K562 (cell line): ENCODE data around the gene SHF. TPM values are rescaled to one million over a fixed set of nuclear protein-coding genes. Genes with fewer than 3 reads are reported as not detected.

Experiments
- ATAC-seq: fragments of 200-7000 bp; cut with Tn5 transposase; 3 replicates; pipeline ENCODE4 v1.9.1; 2020; ENCODE audit warnings: moderate library complexity
- BruUV-seq: library from RNA; stranded (reverse); fragments of 400-500 nt; replicated peaks from 2 replicates; lab custom pipeline; 2021; lab: Mats Ljungman, UMichigan
- CTCF ChIA-PET: fragments of 300-600 bp; formaldehyde crosslinking; extraction: SDS; loops from one replicate; lab custom pipeline; 2021; ENCODE audit warnings: low intra/inter-chr PET ratio; lab: Yijun Ruan, JAX
- POLR2A ChIA-PET: fragments of 300-600, 350-650 bp; sonication (Branson Sonifier 250); formaldehyde crosslinking; extraction: SDS; loops from one replicate; lab custom pipeline; 2021; ENCODE audit warnings: antibody characterized with exemption, inconsistent platforms; lab: Yijun Ruan, JAX
- DNase-seq, 4 experiments: peaks; one replicate each; pipeline versions ENCODE4 v3.0.0 to v3.0.0-alpha.2; 2011 to 2018; ENCODE audit warnings: low spot score in 3 of 4, mixed read lengths in 3 of 4; ENCODE audit errors: extremely low read depth in 1 of 4
- FAIRE-seq: peaks from 2 replicates; lab custom pipeline; 2011; peaks lifted over from hg19 to GRCh38; lab: Jason Lieb, UNC
- H2AFZ ChIP-seq: 2 replicates; pipeline ENCODE4 v1.6.0; 2011; ENCODE audit warnings: low read depth, low read length, control low read depth, inconsistent platforms
- H3K27ac ChIP-seq: fragments of 200-600 bp; 3 replicates; pipeline ENCODE4 v1.8.0; 2011; ENCODE audit warnings: low read depth, mild to moderate bottlenecking, control low read depth, inconsistent platforms, low read length, moderate library complexity, mixed read lengths; ENCODE audit errors: extremely low read depth
- H3K27me3 ChIP-seq, 2 experiments: fragments of 300-600 bp in 1 of 2; 2 replicates in 1 of 2; 3 replicates in 1 of 2; pipeline versions ENCODE4 v1.6.0 to v1.8.0; 2011; ENCODE audit warnings: inconsistent platforms in 2 of 2, low read length in 2 of 2, mild to moderate bottlenecking in 1 of 2, mixed read lengths in 1 of 2, moderate library complexity in 1 of 2; ENCODE audit not compliant: control insufficient read depth in 2 of 2, insufficient read depth in 2 of 2
- H3K36me3 ChIP-seq: fragments of 300-600 bp; 3 replicates; pipeline ENCODE4 v1.8.0; 2011; ENCODE audit warnings: mild to moderate bottlenecking, low read length, inconsistent platforms; ENCODE audit not compliant: control insufficient read depth, insufficient read depth
- H3K4me1 ChIP-seq, 2 experiments: fragments of 200-600 bp in 1 of 2; replicated peaks in 1 of 2; 2 replicates in 1 of 2; 3 replicates in 1 of 2; pipeline versions ENCODE4 v1.5.1 to v1.8.0; 2011; ENCODE audit warnings: inconsistent platforms in 2 of 2, low read length in 2 of 2, mild to moderate bottlenecking in 1 of 2, mixed read lengths in 1 of 2, moderate library complexity in 1 of 2; ENCODE audit not compliant: control insufficient read depth in 2 of 2, insufficient read depth in 2 of 2
- H3K4me2 ChIP-seq: 2 replicates; pipeline ENCODE4 v1.6.1; 2011; ENCODE audit warnings: low read length, control low read depth, inconsistent platforms, mixed read lengths; ENCODE audit not compliant: insufficient read depth
- H3K4me3 ChIP-seq: fragments of 200-600 bp; sonication (generic), shearing (Covaris generic); 2 replicates; pipeline ENCODE4 v1.5.1; 2016; ENCODE audit warnings: control low read depth, inconsistent platforms
- H3K79me2 ChIP-seq: fragments of 200-600 bp; 3 replicates; pipeline ENCODE4 v1.8.0; 2011; ENCODE audit warnings: low read length, inconsistent platforms; ENCODE audit not compliant: control insufficient read depth, insufficient read depth
- H3K9ac ChIP-seq, 2 experiments: 2 replicates each; pipeline versions ENCODE4 v1.6.0 to v1.6.1; 2011; ENCODE audit warnings: low read depth in 2 of 2, low read length in 2 of 2, control low read depth in 1 of 2, inconsistent platforms in 1 of 2, mild to moderate bottlenecking in 1 of 2, mixed read lengths in 1 of 2; ENCODE audit not compliant: insufficient read depth in 1 of 2
- H3K9me1 ChIP-seq: one replicate; pipeline ENCODE4 v1.6.0; 2011; ENCODE audit warnings: inconsistent platforms, mild to moderate bottlenecking, low read length, moderate library complexity; ENCODE audit not compliant: control insufficient read depth, insufficient read depth
- H3K9me3 ChIP-seq: replicated peaks from 2 replicates; pipeline ENCODE4 v1.5.1; 2011; ENCODE audit warnings: low read depth, low read length, inconsistent platforms; ENCODE audit not compliant: control insufficient read depth, insufficient read depth
- H4K20me1 ChIP-seq: replicated peaks from 2 replicates; pipeline ENCODE4 v1.6.1; 2011; ENCODE audit warnings: low read length, inconsistent platforms, mixed read lengths; ENCODE audit not compliant: control insufficient read depth, insufficient read depth
- BCL6 ChIP-seq: fragments of 250-450 bp; sonication (Bioruptor Pico); IDR thresholded peaks from 2 replicates; pipeline ENCODE4 v1.4.0; 2020
- CHD4 ChIP-seq: fragments of 200-600 bp; sonication (generic); IDR thresholded peaks from 3 replicates; pipeline ENCODE4 v1.6.1; 2012; ENCODE audit warnings: low read depth, mild to moderate bottlenecking, mixed read lengths, low read length, inconsistent platforms; ENCODE audit not compliant: insufficient read depth, insufficient replicate concordance, poor library complexity, severe bottlenecking
- CREB1 ChIP-seq, 2 experiments: sonication (generic) in 1 of 2; formaldehyde crosslinking in 1 of 2; IDR thresholded peaks; 2 replicates each; pipeline versions ENCODE4 v1.6.1 to v1.8.0; 2012 to 2022; ENCODE audit warnings: inconsistent platforms in 1 of 2, mild to moderate bottlenecking in 1 of 2, missing genetic modification reagents in 1 of 2, moderate library complexity in 1 of 2
- CXXC5 ChIP-seq: fragments of 250-450 bp; sonication (Bioruptor Pico); IDR thresholded peaks from 2 replicates; pipeline ENCODE4 v1.8.0; 2022; ENCODE audit warnings: inconsistent platforms, mild to moderate bottlenecking, moderate library complexity
- ELK3 ChIP-seq: fragments of 450-650 bp; formaldehyde crosslinking; IDR thresholded peaks from 2 replicates; pipeline ENCODE4 v1.4.0; 2020; ENCODE audit warnings: mild to moderate bottlenecking
- KLF10 ChIP-seq: fragments of 250-450 bp; sonication (Bioruptor Pico); IDR thresholded peaks from 2 replicates; pipeline ENCODE4 v1.6.1; 2021; ENCODE audit warnings: matching md5 sums
- MLLT1 ChIP-seq, 2 experiments: fragments of 450-650 bp; IDR thresholded peaks; 2 replicates each; pipeline ENCODE4 v1.6.1; 2016
- NCOA1 ChIP-seq: fragments of 450-650 bp; IDR thresholded peaks from 2 replicates; pipeline ENCODE4 v1.6.1; 2016; ENCODE audit warnings: low read depth
- NFE2 ChIP-seq: IDR thresholded peaks from 2 replicates; pipeline ENCODE4 v1.6.1; 2014; ENCODE audit warnings: antibody characterized with exemption, low read depth
- POLR2B ChIP-seq: fragments of 450-650 bp; IDR thresholded peaks from 2 replicates; pipeline ENCODE4 v1.6.1; 2018; ENCODE audit warnings: low read depth; ENCODE audit not compliant: partially characterized antibody
- PTRF ChIP-seq: fragments of 450-650 bp; IDR thresholded peaks from 2 replicates; pipeline ENCODE4 v1.6.1; 2016; ENCODE audit warnings: mild to moderate bottlenecking, missing genetic modification characterization, missing compliant biosample characterization
- SP1 ChIP-seq: sonication (generic); formaldehyde crosslinking; IDR thresholded peaks from 2 replicates; pipeline ENCODE4 v1.8.1; 2022; ENCODE audit warnings: mild to moderate bottlenecking, missing genetic modification reagents
- TAF7 ChIP-seq: fragments of 450-650 bp; IDR thresholded peaks from 2 replicates; pipeline ENCODE4 v1.6.1; 2016; ENCODE audit warnings: missing genetic modification characterization, missing compliant biosample characterization
- THRA ChIP-seq: fragments of 450-650 bp; IDR thresholded peaks from 2 replicates; pipeline ENCODE4 v1.6.1; 2017; ENCODE audit warnings: mild to moderate bottlenecking, moderate library complexity
- YY1 ChIP-seq, 3 experiments: IDR thresholded peaks; 2 replicates each; pipeline ENCODE4 v1.6.1; 2011; ENCODE audit warnings: low read length in 2 of 3, mild to moderate bottlenecking in 2 of 3, moderate library complexity in 2 of 3, borderline replicate concordance in 1 of 3, control low read depth in 1 of 3, low read depth in 1 of 3; ENCODE audit not compliant: insufficient read depth in 3 of 3, insufficient replicate concordance in 2 of 3, control insufficient read depth in 1 of 3, insufficient read length in 1 of 3; ENCODE audit errors: extremely low read depth in 1 of 3
- ZNF197 ChIP-seq: fragments of 200-800 bp; sonication (Bioruptor generic); IDR thresholded peaks from 2 replicates; pipeline ENCODE4 v1.6.1; 2016; ENCODE audit warnings: low read depth, missing genetic modification characterization, missing compliant biosample characterization
- ZNF589 ChIP-seq: fragments of 200-800 bp; sonication (Bioruptor generic); IDR thresholded peaks from 2 replicates; pipeline ENCODE4 v1.6.1; 2016; ENCODE audit warnings: low read depth, missing genetic modification characterization, missing compliant biosample characterization
- ZNF707 ChIP-seq: fragments of 250-450 bp; sonication (Bioruptor Pico); conservative IDR thresholded peaks from 2 replicates; pipeline ENCODE4 v1.8.0; 2022; ENCODE audit warnings: inconsistent platforms, mild to moderate bottlenecking, moderate library complexity
- ZNF79 ChIP-seq: fragments of 250-450 bp; sonication (Bioruptor Pico); IDR thresholded peaks from 2 replicates; pipeline ENCODE4 v1.4.0; 2020; ENCODE audit warnings: low read depth, mild to moderate bottlenecking, moderate library complexity
- ZSCAN29 ChIP-seq: fragments of 450-650 bp; IDR thresholded peaks from 2 replicates; pipeline ENCODE4 v1.6.1; 2017
- WGBS: fragments of 100-300 bp; shearing (Covaris generic); methylation state at CpG from one replicate; pipeline ENCODE4 v1.1.6; 2016; ENCODE audit warnings: low coverage, mixed read lengths; ENCODE audit not compliant: insufficient coverage; ENCODE audit errors: missing lambda C conversion rate; 5-methylcytosine and 5-hydroxymethylcytosine counted together
- in situ Hi-C: fragments of 300-500 bp; cut with MboI; formaldehyde crosslinking; loops from 4 replicates; pipeline ENCODE4 v1.15.0; 2018; ENCODE audit warnings: inconsistent platforms, mixed read lengths
- intact Hi-C: fragments of 100-400 bp; cut with micrococcal nuclease; formaldehyde crosslinking; loops from 2 replicates; pipeline ENCODE4 v1.14.2; 2022
- polyA plus RNA-seq, 8 experiments: library from polyadenylated mRNA; depleted of rRNA in 4 of 8; stranded (reverse) in 5 of 8; unstranded in 3 of 8; fragments of >200 nt; fragmentation: Nextera tagmentation in 2 of 8; fragmentation: Illumina TruSeq in 1 of 8; extraction: Ambion mirVana in 2 of 8; extraction: Trizol in 1 of 8; gene quantifications; 2 replicates each; pipeline versions ENCODE4 v1.2.1 to v1.2.3, GENCODE V29; 2011 to 2014; ENCODE audit warnings: inconsistent platforms in 1 of 8, missing spikeins in 1 of 8
- total RNA-seq, 7 experiments: library from RNA; depleted of rRNA in 6 of 7; stranded (reverse); fragments of >200 nt in 6 of 7; fragmentation: Illumina TruSeq in 2 of 7; extraction: Trizol in 2 of 7; gene quantifications; 2 replicates each; pipeline versions ENCODE4 v1.2.1 to v1.2.3, GENCODE V29; 2011 to 2021; ENCODE audit warnings: low replicate concordance in 1 of 7

SHF gene
- total and polyA plus RNA-seq, 9 of the 15 experiments (the other 6 are each of a cell fraction or from before 2014, with no cell fraction given), result 0.51 to 2.2 (median 0.85) TPM; not detected in 2

DNA sequence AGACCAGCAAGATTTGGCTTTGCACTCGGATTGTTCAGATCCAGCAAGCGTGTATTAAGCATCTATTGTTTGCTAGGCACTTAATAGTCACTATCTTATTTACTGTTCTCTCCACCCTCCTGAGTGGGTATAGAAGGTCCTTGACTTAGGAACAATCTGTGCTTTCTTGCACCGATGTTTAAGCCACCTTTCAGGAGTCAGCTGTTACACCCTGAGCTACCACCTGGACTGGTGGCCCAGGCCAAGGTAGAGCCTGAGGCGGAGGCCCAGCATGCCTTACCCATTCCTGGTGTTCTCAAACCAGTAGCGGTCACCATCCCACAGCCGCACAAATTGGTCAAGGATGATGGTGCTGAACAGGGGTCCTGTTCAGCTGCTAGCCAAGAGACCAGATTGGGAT lies 48.0 kb downstream of the SHF start:
- ATAC-seq, result no peak
- no peak overlapping the region for H3K4me2 ChIP-seq
- intact Hi-C loops, result no loop called here
- no peak overlapping the region for H3K27ac ChIP-seq
- H2AFZ ChIP-seq, result no peak overlapping the region
- 36% methylated on average over 6 of the region's 6 CpGs for WGBS
- peaks cover 8 to 25% of the 10 kb centered on the region in 2 experiments; a peak in 4 of 5 replicates for H3K27me3 ChIP-seq
- H3K9me1 ChIP-seq, result no peaks in the 10 kb centered on the region
- H3K79me2 ChIP-seq, result no peaks in the 10 kb centered on the region
- in situ Hi-C loops, result no loop called here
- H3K36me3 ChIP-seq, result no peaks in the 10 kb centered on the region
- H4K20me1 ChIP-seq, result 0 out of 2 replicates have a peak, but pooled peaks cover 3% of the 10 kb centered on the region
- peaks cover 0 to 8% of the 10 kb centered on the region in 2 experiments; a peak in 2 of 5 replicates for H3K4me1 ChIP-seq
- H3K9me3 ChIP-seq, result no peaks in the 10 kb centered on the region
- ChIA-PET CTCF (no interaction called here), POLR2A (interaction anchor here (0.5 kb wide), 1 partner anchor 20 kb away, joined by 3 read pairs; no protein-coding TSS in a partner anchor)
- DNase-seq, result no peak
- H3K9ac ChIP-seq, result no peak overlapping the region
- no peak for FAIRE-seq
- no peak overlapping the region for H3K4me3 ChIP-seq
- TF ChIP-seq POLR2B (no peak), PTRF (tag) (no peak), ELK3 (CRISPR knock-in tag) (no peak), ZNF197 (CRISPR knock-in tag) (no peak), MLLT1 (IDR thresholded peaks at IDR 0.05) (no peak), CXXC5 (no peak), NFE2 (no peak), CREB1 (IDR thresholded peaks at IDR 0.05) (no peak), CREB1 (CRISPR knock-in tag; IDR thresholded peaks at IDR 0.05) (no peak), SP1 (CRISPR knock-in tag) (no peak), KLF10 (no peak), ZSCAN29 (no peak), THRA (no peak), TAF7 (tag) (no peak), CHD4 (no peak), NCOA1 (no peak), YY1 (IDR thresholded peaks at IDR 0.05; ENCODE audit: borderline replicate concordance in 1 of 3, control insufficient read depth in 1 of 3, extremely low read depth in 1 of 3, insufficient read depth in 3 of 3, insufficient read length in 1 of 3, insufficient replicate concordance in 2 of 3, low read depth in 1 of 3, low read length in 2 of 3) (no peak), ZNF79 (no peak), ZNF589 (no peak), ZNF707 (CRISPR knock-in tag) (no peak), BCL6 (no peak)
- BruUV-seq, result no TSS peak
